Measurements from ENCODE around the gene UBE2E2.

The UBE2E2 gene

DNA sequence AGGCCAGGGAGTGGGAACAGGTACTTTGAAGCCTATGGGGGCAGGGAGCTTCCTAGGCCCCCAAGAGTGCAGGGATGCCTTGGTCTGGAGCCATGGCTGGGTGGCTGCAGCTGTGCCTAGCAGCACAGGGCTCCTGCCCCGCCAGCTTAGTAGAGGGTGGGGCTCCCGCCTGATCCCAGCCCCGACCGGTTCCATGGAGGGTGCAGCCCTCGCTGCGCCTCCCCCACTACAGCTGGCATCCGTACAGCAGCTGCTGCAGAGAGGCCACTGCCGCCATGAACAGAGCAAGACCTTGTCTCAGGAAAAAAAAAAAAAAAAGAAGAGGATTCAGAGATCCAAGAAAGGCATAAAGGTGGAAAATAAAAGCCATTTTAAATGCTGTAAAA, 277.2 kb downstream of the UBE2E2 start:
- no peak for DNase-seq (ENCODE audit: low read depth)

DNA sequence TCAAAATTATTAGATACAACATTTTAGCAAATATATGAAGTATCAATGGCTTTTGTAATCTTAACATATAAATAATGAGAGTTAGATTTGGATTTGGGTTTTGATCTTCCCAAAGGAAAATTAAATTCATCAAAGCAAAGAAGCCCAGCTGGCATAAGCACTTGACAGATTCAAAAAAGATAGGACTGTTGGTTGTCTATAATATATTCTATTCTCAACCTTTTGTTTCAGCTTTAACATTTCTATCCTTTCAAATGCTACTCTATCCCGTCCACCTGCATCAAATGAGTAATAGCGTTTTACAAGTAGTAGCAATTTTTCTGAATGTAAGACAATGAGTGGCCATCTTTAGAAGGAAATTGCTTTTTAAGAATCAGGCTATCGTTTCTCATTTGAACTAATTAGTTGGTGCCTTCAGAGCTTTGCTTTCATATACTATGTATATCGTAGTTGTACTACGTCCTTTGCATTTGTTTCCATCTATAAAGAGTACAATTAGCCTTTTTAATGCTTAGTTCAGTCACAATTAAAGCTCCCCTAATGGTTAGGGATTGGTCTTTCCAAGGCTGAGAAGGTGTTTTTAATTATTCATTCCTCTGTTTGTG, 278.0 kb downstream of the UBE2E2 start:
- DNase-seq (ENCODE audit: low read depth): no peak

DNA sequence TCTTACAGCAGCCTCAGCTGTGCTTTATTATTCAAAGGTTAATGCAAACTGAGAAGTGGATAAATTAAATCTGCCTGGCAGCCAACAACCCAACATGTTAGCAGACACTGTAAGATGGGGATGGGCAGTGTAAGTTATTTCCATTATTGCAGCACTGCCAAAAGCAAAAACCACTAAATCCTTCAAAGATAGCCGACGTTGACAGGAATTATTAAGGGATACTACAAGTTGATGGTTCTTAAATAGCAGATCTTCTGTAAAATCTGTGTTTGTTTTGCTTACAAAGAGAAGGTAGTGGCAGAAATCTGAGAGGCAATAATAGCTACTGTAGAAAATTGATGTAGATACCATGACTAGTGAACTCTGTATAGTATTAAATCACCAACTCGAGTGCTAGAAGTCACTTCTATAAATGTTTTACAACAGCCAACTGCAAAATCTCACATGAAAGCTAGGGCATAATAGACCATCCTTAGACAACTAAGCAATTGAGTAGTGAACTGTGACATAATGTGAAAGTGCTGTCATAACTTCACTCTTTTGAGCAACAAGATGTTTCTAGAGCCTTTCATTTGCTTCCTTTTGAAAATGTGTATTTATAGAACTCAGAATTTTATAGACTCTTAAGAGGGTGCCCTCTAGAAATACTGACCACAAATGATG, 278.6 kb downstream of the UBE2E2 start:
- DNase-seq (ENCODE audit: low read depth): no peak

DNA sequence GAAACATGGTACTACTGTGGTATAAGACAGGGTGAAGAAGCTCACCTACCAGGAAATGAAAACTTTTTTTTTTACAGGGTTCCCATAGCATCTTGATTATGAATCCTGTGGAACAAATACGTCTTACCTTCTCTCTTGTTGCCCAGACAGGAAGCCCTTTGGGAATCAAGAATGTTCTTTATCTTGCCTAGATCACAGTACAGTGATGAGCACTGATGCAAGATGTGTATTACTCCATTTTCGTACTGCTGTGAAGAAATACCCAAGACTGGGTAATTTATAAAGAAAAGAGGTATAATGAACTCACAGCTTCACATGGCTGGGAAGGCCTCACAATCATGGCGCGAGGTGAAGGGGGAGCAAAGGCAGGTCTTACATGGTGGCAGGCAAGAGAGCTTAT, 281.3 kb downstream of the UBE2E2 start:
- no peak for DNase-seq (ENCODE audit: low read depth)

DNA sequence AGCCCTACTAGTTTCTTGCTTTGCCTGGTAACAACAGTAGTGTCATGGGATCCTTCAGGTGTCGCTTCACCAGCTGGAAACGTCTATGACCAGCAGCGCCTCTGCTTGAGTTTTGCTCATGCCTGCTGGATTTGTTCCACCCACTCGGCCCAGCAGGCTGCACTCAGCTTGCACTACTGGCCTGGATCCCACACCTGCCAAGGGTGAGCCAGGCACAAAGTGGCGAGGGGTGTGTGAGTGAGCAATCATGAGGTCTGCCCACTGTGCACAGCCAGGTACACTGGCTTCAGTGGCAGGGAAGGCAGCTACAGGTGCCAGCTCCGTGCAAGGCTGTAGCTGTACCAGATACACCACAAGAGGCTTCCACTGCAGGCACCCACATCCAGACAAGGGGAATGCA, 282.8 kb downstream of the UBE2E2 start:
- DNase-seq (ENCODE audit: low read depth): no peak

DNA sequence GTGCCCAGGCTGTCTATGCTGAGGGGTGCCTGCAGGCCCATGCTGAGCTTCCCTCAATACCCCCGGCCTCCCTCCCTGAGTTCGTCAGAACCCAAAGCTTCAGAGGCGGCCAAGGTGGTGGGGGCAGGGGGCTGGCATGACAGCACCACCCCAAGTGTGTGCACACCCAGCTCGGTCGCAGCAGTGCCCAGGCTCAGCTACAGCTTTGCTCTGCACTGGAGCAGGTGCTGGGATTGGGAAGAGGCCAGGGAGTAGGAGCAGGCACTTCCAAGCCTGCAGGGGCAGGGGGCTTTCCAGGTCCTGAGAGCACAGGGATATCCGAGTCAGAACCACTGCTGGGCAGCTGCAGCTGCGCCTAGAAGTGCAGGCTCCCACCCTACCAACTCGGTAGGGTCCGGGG, 283.9 kb downstream of the UBE2E2 start:
- DNase-seq (ENCODE audit: low read depth): no peak

DNA sequence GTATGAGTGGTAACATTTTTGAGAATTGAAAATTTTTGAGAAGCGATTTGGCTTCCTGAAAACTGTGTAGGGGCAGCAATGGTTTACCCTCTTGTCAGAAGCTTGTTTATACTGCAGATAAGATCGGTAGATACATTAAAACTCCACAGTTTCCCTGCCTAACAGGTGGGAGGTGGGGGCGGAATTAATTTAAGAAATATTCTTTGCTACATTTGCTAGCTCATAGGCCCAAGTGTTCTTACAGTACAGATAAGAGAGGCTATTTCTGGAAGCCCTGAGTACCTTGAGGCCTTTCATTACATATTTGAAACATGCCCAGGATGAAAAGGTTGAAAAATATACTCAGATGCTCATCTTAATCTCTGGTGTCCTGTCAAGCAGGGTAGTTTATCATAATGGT, 285.5 kb downstream of the UBE2E2 start:
- no peak for DNase-seq (ENCODE audit: low read depth)

DNA sequence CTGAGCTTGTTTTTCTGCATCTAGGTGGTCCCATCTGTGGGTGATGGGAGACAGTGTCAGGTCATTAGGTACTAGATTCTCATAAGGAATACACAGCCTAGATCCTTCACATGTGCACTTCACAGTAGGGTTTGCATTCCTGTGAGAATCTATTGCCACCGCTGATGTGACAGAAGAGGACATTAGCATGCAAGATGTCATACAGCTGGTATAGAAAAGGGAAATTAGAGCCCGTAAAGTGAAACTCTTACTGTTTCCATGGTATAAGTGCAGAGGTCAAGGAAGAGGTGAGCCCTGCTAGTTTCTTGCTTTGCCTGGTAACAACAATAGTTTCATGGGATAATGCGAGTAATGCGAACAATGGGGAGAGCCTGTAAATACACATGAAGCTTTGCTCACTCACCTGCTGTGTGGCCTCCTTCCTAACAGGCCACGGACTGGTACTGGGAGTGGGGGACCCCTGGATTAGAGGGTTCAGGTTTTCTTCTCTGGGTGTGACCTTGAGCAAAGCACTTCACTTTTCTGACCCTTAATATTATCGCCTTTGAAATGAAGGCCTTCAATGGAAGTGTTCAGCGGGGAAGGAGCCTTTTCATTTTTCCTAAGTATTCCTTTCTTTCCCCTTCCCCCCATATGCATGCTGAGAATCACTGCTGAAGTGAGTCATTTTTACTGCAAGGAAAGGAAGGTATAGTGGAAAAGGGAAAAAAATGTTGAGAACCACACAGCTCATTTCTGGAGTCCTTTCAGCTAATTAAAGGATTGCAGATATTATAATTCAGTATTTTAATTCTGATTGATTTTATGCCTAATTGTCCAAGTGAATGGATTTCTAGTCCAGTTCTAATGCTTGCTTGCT, 286.4 kb downstream of the UBE2E2 start:
- DNase-seq (ENCODE audit: low read depth): no peak

DNA sequence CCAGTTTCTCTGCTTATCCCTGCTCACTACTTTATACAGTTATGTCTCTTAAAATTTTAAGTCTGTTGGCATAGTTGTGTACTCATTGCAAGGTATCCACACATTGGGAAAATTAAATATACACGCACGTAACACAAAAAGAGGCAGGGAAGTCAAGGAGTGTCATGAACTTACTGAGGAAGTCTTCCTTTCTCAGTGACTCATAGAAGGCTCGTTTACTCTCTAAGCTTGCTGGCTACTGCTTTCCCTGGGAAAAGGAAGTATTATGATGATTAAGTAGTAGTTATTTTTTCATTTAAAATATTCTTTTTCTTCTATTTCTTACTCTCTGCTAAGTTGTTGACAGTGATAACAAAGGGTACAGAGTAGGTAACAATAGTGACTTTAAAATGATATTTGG, 287.3 kb downstream of the UBE2E2 start:
- DNase-seq (ENCODE audit: low read depth): no peak

DNA sequence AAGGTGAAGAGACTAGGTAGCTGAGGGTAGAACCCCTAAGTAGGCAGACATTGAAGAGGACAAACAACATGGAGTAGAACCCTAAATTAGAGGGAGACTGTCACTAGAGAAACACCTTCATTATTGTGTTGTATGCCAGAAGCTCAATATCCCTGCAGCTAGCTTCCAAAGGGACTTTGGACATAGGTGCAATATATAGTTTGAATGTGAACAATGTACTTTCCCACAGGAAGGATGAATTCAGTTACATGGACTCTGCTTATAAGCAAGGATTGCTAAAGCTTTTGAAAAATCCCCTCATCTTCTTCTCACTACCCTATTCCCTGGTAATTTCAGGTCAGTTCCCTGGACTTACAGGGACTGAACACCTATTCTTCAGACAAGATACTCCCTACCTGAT, 288.9 kb downstream of the UBE2E2 start:
- no peak for DNase-seq (ENCODE audit: low read depth)

DNA sequence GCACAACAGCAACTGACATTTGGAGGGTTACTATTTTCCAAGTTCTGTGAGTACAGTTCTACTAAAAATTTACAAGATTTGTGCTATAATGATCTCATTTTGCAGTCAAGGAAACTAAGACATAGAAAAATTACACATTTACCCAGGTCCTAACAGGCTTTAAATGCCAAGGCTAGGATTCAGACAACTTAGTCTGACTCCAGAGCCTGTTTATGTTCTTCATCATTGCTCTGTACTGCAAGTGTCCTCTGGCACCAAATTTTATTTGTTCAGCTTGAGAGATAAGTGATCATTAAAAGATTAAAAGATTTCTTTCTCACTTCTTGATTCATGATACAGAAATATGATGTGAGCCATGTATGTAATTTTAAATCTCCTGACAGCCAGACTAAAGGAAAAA, 290.8 kb downstream of the UBE2E2 start:
- DNase-seq (ENCODE audit: low read depth): no peak

DNA sequence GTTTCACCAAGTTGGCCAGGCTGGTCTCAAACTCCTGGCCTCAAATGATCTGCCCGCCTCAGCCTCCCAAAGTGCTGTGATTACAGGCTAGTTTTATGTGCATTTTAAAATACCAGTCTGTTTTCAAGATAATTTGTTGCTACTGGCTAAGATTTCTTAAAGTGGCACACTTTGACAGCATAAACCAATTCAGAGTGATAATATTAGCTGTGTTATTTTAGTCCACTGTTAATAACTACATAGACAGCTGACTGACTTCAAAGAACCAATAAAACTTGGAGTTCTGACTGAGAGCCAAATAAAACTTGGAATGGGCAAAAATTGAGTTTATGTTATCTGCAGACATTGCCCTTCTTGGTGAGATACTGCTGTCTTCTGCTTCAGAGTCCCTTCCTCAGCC, 291.8 kb downstream of the UBE2E2 start:
- no peak for DNase-seq (ENCODE audit: low read depth)

DNA sequence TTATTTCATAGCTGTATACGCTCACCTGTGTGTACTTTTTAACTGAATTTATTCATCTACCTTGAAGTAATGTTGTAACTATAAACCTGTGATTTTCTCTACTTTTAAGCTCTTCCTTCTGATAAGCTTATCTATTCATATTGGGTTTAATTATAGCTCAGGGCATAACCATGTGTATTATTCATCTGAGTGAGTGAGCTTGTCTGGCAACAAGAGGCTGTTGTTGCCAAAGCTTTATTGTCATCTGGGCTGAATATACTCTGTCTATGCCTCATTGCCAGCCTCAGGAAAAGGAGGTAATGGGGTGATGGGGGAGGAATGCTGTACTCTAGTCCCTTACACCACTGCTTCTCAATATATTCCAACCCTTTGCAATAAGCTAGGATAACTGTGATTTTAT, 292.4 kb downstream of the UBE2E2 start:
- no peak for DNase-seq (ENCODE audit: low read depth)

DNA sequence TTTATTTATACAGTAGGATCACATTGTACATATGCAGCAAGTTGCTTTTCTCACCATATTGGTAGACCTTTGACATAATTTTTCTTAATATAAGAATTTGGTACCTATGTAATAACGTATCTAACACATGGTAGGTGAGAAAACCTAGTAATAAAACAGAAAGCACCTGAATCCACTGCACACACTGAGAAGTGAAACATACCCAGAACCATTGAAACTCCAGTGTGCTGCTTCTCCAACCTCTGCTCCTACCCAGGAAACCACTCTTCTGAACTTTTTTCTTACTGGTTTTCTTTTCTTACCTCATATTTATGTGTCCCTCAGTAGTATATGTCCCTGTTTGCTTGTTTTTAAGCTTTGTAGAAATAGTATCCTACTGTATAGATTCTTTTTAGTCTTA, 293.0 kb downstream of the UBE2E2 start:
- DNase-seq (ENCODE audit: low read depth): no peak

DNA sequence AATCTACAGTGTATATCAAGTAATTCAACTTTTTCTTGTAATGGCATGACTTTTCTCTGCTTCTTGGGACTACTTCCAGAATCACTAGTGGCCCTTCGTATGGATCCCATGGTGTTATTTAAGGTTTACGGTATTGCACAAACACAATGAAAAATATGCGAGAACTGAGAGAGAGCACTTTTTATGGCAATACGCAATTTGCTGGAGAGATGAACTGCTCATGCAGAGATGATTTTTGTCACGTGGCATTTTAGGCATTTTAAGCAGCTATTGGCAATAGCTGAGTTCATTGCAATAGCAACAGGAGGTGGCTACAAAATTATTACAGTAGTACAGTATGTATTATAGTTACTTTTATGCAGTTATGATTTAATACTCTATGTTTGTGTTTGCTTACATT, 294.0 kb downstream of the UBE2E2 start:
- no peak for DNase-seq (ENCODE audit: low read depth)

DNA sequence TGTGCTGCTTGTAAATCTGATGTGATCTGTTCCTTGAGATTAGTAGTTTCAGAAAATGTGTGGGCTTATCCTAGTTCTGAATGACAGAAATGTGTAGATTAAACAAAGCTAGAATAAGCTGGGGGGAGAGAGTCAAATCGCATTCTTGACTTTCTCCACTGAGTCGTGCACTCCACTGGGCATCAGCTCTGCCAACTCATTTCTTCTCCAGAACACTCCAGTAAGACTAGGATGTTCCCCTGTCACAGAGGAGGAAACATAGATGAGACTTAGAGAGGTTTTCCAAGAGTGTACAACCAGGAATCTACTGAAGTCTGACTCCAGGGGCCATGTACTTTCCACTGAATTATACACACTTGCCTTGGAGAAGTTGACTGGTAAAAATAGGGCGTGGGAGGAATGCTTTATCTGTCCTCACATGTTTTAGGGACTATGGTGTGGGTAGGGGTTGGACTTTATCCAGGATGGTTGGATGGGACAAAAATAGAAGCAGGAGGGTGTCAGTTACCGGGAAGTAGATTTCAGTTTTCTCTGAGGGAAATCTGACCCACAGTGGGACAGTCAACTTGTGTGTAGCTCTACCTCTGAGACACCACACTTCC, 298.2 kb downstream of the UBE2E2 start:
- no peak for DNase-seq (ENCODE audit: low read depth)

DNA sequence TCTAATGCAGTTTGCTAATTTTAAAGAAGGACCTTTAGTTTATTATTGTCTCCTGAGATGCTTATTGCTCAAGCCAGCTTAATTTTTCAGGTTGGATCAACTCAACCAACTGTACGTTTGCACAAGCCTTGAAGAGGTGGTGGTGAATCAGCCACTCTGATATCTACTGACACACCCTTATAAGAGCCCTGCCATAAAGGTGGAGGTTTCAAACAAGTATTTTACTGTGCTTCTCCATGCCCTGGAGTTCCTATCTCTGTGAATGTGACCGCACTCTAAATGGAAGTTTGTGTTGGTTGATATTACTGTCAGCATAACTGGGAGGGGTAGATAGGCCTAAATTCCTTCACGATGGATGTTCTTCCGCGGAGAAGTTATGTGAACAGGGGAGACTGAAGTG, 305.3 kb downstream of the UBE2E2 start:
- no peak for DNase-seq (ENCODE audit: low read depth)

DNA sequence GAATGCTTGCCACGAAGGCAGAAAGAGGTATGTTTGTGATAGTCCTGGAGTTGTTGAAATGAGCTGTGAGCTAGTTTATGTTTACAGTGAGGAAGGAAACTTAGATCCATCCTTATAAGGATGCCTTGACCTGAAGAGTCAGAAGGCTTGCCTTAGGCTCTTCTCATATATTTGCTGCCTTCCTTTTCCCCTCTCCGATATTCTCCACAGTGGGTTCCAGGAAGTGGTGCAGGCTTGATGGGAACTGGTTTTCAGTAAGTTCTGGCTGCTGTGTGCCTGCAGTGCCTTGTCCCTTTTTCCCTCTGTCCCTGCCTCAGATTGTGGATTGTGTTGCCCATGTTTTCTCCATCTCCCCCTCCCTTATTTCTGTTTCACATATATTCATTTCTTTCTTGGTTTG, 315.3 kb downstream of the UBE2E2 start:
- DNase-seq (ENCODE audit: low read depth): no peak

DNA sequence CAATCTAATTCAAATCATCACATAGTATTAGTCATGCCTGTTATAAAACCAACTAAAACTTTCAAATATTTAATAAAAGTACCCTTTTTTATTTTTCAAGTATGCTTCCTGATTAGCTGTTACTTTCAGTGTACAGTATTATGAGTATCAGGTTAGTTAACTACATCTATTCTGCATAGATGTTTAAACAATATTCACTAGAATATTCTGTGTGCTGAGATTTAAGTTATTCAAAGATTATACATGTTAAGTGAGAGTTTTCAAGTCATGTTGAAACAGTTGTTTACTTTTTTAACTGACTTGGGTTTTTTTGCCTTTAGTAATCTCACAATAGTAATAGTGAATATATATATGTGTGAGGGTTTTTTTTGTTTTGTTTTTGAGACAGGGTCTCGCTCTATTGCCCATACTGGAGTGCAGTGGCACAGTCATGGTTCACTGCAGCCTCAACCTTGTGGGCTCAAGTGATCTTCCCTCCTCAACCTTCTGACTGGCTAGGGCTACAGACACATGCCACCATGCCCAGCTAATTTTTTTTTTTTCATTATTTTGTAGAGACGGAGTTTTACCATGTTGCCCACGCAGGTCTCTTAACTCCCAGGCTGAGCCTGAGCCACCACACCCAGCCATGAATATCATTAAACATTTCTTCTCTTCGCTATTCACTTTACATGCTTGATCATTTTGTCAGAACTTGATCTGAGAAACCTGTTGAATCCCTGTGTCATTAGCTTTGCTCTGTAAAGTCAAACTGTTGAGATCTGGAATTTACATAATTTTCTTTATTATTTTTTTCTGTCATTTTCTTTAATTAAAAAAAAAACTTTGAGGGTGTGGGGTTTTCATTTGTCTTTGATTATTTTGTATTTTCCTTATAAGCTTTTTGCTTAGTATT, 316.4 kb downstream of the UBE2E2 start:
- DNase-seq (ENCODE audit: low read depth): no peak

DNA sequence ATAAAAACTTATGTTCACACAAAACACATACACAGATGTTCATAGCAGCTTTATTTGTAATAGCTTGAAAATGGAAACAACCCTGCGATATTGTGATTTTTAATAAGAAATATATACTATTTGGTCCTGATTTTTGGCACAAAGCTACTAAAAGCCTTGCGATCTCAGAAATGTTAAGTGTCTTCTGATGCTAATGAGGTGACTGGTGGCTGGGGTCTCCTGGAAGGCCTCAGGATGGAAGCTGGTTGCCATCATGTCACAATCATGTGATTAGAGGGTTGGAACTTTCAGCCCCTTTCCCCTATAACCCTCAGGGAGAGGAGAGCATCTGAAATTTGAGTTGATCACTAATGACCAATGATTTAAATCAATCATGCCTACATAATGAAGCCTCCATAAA, 324.2 kb downstream of the UBE2E2 start:
- DNase-seq (ENCODE audit: low read depth): no peak

DNA sequence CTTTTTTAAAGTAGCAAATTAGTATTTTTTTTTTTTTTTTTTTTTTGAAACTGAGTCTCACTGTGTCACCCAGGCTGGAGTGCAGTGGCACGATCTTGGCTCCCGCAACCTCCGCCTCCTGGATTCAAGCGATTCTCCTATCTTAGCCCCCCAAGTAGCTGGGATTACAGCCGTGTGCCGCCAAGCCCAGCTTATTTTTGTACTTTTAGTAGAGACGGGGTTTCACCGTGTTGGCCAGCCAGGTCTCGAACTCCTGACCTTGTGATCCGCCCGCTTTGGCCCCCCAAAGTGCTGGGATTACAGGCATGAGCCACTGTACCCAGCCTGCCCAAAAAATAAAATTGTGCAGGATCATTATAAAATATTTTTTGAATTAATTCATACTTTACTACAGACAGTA, 330.5 kb downstream of the UBE2E2 start:
- no peak for DNase-seq (ENCODE audit: low read depth)

DNA sequence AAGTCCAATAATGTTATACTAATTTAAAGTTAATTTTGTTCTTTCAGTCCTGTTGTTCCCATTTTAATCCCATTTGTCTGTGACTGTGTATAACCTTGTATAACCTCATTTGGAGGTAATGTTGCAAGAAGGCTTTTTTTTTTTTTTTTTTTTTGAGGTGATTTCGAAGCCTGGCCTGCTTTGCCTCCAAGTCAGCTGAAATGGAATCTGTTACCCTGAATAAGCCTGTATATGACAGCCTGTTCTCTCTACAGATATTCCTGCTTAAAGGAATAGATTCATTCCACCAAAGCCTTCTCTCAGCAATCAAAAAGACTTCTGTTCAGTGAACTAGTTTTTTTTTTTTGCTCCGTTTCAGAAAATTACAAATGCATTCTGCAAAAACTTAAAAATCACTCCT, 330.9 kb downstream of the UBE2E2 start:
- no peak for DNase-seq (ENCODE audit: low read depth)

Measured in stimulated activated CD8-positive, alpha-beta memory T cell treated with anti-CD3 and anti-CD28 coated beads, Interleukin-7, amount 100 ng/mL, for 24 hours (primary cell).